GM21529 (cell line): ENCODE measurements around the gene UQCR10.
"Not testable (repeated sequence)": the region's sequence is repeated elsewhere in the genome, so short reads cannot be mapped to it uniquely, and the experiment has no call there.

Source experiments
- ATAC-seq: cut with Tn5 transposase; IDR thresholded peaks from one replicate; pipeline ENCODE4 v1.9.1; 2021; ENCODE audit not compliant: unreplicated experiment

The UQCR10 gene

GRCh38 chr22:29737251-29738117 lies 29.7 kb upstream of the UQCR10 start:
- no peak for ATAC-seq

GRCh38 chr22:29738118-29738815 lies 28.9 kb upstream of the UQCR10 start:
- no peak for ATAC-seq

- no peak for ATAC-seq
Observed at GRCh38 chr22:29739346-29739875, 27.8 kb upstream of the UQCR10 start.

- ATAC-seq: no peak
Observed at GRCh38 chr22:29740216-29740615, 27.0 kb upstream of the UQCR10 start.

- ATAC-seq: no peak
Observed at GRCh38 chr22:29741926-29742325, 25.2 kb upstream of the UQCR10 start.

- no peak for ATAC-seq
Observed at GRCh38 chr22:29742326-29742725, 24.8 kb upstream of the UQCR10 start.

- no peak for ATAC-seq
Observed at GRCh38 chr22:29744902-29745301, 22.3 kb upstream of the UQCR10 start.

- ATAC-seq: no peak
Observed at GRCh38 chr22:29747832-29748231, 19.3 kb upstream of the UQCR10 start.

- no peak for ATAC-seq
Observed at GRCh38 chr22:29748248-29748893, 18.8 kb upstream of the UQCR10 start.

- ATAC-seq: no peak
Observed at GRCh38 chr22:29750029-29750428, 17.1 kb upstream of the UQCR10 start.

- ATAC-seq: no peak
Observed at GRCh38 chr22:29750559-29751538, 16.3 kb upstream of the UQCR10 start.

GRCh38 chr22:29751669-29752068 lies 15.5 kb upstream of the UQCR10 start:
- no peak for ATAC-seq

- ATAC-seq: no peak
Observed at GRCh38 chr22:29753808-29754657, 13.1 kb upstream of the UQCR10 start.

- not testable (repeated sequence) for ATAC-seq
Observed at GRCh38 chr22:29754658-29755395, 12.3 kb upstream of the UQCR10 start.

- ATAC-seq: no peak
Observed at GRCh38 chr22:29755889-29756288, 11.3 kb upstream of the UQCR10 start.

- ATAC-seq: no peak
Observed at GRCh38 chr22:29756341-29756740, 10.8 kb upstream of the UQCR10 start.

- no peak for ATAC-seq
Observed at GRCh38 chr22:29757096-29757495, 10.1 kb upstream of the UQCR10 start.

GRCh38 chr22:29758068-29758622 lies 9.0 kb upstream of the UQCR10 start:
- no peak for ATAC-seq
